Measurements from ENCODE around the gene ABCC10.
"Not testable (repeated sequence)": the region's sequence is repeated elsewhere in the genome, so short reads cannot be mapped to it uniquely, and the experiment has no call there.

ABCC10 gene, protein sequence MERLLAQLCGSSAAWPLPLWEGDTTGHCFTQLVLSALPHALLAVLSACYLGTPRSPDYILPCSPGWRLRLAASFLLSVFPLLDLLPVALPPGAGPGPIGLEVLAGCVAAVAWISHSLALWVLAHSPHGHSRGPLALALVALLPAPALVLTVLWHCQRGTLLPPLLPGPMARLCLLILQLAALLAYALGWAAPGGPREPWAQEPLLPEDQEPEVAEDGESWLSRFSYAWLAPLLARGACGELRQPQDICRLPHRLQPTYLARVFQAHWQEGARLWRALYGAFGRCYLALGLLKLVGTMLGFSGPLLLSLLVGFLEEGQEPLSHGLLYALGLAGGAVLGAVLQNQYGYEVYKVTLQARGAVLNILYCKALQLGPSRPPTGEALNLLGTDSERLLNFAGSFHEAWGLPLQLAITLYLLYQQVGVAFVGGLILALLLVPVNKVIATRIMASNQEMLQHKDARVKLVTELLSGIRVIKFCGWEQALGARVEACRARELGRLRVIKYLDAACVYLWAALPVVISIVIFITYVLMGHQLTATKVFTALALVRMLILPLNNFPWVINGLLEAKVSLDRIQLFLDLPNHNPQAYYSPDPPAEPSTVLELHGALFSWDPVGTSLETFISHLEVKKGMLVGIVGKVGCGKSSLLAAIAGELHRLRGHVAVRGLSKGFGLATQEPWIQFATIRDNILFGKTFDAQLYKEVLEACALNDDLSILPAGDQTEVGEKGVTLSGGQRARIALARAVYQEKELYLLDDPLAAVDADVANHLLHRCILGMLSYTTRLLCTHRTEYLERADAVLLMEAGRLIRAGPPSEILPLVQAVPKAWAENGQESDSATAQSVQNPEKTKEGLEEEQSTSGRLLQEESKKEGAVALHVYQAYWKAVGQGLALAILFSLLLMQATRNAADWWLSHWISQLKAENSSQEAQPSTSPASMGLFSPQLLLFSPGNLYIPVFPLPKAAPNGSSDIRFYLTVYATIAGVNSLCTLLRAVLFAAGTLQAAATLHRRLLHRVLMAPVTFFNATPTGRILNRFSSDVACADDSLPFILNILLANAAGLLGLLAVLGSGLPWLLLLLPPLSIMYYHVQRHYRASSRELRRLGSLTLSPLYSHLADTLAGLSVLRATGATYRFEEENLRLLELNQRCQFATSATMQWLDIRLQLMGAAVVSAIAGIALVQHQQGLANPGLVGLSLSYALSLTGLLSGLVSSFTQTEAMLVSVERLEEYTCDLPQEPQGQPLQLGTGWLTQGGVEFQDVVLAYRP (N-terminal part only)

DNA sequence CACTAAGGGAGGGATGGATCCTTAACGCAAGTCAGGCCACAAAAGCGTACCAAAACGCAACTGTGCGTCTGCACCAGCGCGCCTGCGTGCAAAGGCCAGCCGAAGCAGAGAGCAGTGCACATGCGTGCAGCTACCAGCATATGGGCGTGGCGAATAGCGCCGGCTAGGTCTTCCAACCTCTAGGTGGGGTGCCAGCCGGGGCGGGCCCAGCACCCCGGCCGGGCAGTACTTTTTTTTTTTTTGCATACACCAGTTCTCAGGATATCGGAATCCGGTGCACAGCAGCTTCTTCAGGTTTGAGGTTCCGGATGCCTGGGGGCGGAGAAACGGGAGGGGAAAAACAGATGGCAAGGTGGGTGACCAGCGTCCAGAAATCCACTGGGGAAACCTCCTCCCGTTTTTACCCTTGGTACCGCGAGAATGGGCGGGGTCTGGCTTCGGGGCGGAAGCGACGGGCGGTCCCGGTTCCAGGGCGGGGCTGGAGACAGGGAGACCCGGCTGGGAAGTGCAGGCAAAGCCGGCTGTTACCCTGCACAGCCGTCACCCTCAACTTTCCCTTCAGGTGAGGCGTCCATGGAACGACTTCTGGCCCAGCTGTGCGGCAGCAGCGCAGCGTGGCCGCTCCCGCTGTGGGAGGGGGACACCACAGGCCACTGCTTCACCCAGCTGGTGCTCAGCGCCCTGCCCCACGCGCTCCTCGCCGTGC, at the start of gene ABCC10:
TSS of gene ABCC10 (plus strand) at position 136 of the 706 bp plus-strand sequence. CDS start at position 574, 438 bp downstream.
- peak; percentile 82 to 94 for DNase-seq (ENCODE audit: extremely low read depth in 1 of 2, low read depth in 1 of 2)

DNA sequence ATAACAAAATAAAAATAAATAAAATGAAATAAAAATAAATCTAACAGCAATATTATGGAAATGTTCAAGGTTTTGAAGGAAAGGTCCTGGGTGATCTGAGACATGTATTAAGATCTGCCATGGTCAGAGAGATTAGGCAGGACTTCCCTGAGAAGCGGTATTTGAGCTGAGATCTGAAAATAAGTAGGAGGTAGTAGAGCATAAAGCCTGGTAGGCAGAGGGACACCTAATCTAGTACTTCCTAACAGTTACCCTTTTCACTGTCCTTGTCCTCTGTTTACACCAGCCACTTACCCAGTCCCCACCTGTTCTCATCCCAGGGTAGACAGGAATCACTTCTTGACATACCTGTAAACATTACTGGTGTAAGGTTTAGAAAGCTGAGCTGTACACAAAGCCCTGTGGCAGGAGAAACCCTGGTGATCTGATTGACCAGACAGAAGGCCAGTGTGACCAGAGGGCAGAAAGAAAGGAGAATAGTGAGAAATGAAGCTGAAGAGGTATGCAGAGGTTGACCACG, 49.6 kb upstream of the ABCC10 start:
- no peak for DNase-seq (ENCODE audit: extremely low read depth in 1 of 2, low read depth in 1 of 2)

DNA sequence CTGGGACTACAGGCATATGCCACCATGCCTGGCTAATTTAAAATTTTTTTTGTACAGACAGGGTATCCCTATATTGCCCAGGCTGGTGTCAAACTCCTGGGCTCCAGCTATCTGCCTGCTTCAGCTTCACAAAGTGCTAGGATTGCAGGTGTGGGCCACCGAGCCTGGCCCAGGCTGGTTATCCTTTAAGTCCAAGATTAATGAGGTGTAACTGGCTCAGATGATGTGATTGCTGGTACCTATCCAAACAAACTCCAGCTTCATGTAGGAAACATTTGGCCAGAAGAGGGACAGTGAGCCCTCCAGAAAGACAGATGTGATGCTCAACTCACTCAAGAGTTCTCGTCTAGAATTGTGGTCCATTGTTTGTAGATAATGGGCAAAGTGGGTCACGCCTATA, 48.7 kb upstream of the ABCC10 start:
- DNase-seq (ENCODE audit: extremely low read depth in 1 of 2, low read depth in 1 of 2) = no peak

DNA sequence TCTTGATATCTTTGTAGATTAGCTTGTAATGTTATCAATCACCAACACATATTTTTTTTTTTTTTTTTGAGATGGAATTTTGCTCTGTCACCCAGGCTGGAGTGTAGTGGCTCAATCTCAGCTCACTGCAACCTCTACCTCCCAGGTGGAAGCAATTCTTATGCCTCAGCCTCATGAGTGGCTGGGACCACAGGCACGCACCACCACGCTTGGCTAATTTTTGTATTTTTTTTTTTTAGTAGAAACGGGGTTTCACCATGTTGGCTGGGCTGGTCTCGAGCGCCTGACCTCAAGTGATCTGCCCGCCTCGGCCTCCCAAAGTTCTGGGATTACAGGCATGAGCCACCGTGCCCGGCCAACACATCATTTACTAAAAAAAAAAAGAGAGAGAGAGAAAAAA, 46.5 kb upstream of the ABCC10 start:
- not testable (repeated sequence) for DNase-seq (ENCODE audit: extremely low read depth in 1 of 2, low read depth in 1 of 2)

DNA sequence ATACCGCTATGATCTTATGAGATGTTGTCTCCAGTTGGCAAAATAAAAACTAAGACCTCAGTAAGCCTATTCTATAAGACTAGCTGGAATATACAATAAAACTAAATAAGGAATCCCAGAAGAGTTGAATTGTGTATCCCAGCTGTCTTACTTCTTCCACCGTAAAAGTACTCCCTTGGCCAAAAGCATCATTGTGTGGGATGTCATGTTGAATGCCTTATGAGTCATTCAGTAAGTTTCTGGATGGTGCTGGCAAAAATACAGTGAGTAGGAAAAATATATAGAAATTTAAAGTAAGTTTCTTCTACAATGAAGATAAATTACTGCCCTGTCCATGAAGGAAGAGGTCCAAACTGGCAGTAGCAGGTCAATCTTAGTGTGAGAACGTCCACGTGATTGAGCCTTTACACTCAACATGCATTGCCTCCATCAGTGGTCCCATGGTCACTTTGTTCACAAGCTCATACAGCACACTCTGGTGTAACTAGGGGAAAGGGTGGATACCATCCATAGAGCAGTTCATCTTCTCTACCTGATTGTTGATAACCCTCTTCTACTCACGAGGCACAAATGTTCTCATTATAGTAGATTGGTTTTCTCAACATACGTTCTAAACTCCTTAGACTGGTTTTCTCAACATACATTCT, 44.2 kb upstream of the ABCC10 start:
- no peak for DNase-seq (ENCODE audit: extremely low read depth in 1 of 2, low read depth in 1 of 2)

DNA sequence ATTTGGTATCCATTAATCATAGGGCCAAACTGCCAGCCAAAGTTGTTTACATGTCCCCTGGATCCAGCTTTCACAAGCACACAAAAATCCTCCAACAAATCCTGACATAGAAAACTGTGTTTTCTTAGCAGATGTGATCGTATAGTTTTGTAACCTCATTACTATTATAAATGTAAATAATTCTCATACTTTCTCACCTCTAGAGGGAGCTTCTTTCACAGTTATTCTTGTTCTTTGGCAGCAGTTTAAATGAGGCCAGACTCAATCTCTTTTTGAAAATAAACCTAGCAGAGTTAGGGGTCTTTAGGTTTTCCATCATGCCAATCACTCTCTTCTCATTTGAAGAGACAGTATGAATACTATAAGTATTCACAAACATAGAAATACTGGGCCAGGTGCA, 40.8 kb upstream of the ABCC10 start:
- DNase-seq (ENCODE audit: extremely low read depth in 1 of 2, low read depth in 1 of 2) = no peak

DNA sequence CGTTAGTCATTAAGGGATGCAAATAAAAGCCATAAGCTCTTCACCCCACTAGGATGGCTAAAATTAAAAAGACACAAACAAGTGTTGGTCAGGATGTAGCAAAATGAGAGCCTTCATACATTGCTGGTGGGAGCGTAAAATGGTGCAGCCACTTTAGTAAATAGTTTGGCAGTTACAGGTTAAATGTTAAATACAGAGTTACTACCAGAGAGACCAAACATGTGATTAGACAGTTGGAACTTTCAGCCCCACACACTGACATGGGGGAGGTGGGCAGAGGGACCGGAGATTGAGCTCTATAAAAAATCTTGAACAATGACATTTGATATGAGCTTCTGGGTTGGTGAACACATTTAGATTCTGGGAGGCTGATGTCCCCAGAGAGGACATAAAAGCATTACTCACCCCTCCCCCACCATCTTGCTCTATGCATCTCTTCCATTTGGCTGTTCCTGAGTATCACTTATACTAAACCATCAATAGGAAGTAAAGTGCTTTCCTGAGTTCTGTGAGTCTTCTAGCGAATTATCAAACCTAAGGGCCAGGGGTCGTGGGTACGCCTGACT, 37.5 kb upstream of the ABCC10 start:
- DNase-seq (ENCODE audit: extremely low read depth in 1 of 2, low read depth in 1 of 2) = no peak

DNA sequence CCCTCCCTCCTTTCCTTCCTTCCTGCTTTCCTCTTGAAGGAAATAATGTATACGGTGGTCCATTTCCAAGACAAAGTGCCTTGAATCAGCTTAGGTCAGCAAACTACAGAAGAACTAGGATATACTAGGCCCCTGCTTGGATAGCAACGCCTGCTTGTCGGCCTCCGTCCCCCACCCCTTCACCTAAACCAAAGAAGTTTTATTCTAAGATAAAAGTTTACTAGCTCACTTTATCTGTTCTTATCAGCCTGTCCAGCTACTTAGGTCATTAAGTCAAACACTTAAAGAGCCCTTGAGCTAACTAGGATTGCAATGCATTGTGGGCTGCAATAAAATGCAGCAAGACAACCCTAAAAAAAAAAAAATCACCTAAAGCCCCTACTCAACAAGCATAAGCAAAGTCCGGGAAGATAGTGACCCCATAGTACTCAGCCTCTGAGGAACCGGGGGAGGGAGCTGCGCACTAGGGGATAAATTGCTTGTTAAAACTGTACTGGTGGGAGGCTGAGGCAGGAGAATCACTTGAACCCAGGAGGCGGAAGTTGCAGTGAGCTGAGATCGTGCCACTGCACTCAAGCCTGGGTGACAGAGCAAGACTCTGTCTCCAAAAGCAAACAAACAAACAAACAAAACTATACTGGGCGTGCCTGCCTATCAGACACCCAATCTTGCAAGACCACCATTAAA, 36.4 kb upstream of the ABCC10 start:
- DNase-seq (ENCODE audit: extremely low read depth in 1 of 2, low read depth in 1 of 2) = not testable (repeated sequence)

DNA sequence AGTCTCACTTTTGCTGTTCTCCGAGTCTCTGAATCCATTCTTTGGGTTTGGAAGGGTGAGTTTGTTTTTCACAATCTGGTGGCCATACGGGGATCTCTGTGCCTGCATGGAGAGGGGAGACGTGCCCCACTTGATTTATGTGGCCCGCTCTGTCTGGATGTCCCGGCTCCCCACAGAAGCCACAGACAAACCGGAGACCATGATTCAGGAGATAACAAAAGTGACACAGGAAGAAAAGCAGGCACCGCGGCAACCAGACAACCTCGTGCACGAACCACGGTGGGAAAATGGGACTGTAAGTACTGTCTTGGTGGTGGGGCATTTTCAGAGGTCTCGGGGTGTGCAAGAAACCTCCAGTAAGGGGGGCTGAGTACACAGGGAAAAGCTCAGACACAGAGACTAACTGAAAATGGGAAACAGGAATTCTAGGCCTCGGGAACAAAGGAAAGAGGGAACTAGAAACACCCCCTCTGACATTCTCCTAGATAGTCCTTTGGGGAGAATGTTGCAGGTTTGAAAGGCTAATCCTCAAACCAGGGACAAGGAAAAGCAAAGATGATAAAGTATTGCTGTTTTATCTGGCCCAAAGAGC, 35.8 kb upstream of the ABCC10 start:
- no peak for DNase-seq (ENCODE audit: extremely low read depth in 1 of 2, low read depth in 1 of 2)

DNA sequence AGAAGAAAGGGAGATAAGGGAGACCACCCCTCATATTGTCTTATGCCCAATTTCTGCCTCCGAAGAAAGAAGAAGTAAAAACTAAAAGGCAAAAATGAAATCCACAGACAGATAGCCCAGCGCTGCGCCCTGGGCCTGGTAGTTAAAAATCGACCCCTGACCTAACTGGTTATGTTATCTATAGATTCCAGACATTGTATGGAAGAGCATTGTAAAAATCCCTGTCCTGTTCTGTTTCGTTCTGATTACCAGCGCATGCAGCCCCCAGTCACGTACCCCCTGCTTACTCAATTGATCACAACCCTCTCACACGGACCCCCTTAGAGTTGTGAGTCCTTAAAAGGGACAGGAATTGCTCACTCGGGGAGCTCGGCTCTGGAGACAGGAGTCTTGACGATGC, 34.2 kb upstream of the ABCC10 start:
- not testable (repeated sequence) for DNase-seq (ENCODE audit: extremely low read depth in 1 of 2, low read depth in 1 of 2)

DNA sequence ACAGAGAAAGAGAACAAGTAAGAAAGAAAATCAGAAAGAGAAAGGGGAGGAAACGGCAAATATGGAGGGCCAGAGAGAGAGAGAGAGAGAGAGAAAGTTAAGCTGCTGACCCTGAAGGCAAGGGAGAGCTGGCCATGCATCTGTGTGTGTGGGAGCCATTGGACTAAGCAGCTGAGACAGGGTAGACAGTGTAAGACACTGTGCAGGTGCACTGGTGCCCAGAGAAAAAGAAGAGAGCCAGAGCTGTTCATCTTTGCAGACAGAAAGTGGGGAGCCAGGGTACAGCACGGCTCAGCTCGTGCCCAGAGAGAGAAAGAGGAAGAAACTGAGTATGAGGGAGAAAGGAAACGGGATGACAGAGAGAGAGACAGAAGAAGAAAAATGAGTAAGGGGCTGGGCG, 33.7 kb upstream of the ABCC10 start:
- no peak for DNase-seq (ENCODE audit: extremely low read depth in 1 of 2, low read depth in 1 of 2)

DNA sequence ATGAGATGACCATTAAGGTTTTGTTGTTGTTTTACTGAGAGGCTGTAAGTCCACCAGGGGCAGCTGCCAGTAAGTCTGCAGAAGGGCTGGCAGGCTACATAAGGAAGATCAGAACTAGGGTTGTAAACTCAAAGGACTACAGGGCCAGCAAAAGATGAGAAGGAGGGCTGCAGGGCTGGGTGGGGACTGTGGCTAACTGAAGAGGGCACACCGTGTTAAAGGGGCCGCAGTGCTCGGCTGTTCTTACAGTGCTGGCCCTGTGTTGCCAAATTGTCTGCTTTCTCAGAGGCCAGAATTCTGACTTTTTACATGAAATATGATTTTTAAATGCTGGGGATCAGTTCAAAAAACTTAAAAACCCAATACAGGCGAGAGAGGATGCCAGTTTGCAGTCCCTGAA, 32.4 kb upstream of the ABCC10 start:
- DNase-seq (ENCODE audit: extremely low read depth in 1 of 2, low read depth in 1 of 2) = no peak

DNA sequence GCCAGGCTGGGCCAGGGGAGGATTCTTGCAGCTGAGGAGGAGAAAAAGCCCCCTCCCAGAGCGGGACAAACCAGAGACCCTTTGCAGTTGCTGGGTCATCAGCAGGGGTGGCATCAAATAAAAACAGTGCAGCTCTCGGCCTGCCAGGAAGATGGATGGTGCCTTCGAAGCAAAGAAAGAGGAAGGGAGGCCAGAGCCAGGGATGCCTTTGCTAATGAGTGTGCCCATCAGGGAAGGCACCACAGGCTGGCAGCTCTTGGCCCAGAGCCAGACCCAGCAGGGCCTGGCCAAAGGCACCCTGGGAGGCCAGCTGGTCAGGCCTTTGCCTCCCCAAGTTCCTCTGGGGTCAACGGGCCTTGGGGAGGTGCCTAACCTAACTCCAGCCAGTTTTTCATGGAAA, 31.6 kb upstream of the ABCC10 start:
- DNase-seq (ENCODE audit: extremely low read depth in 1 of 2, low read depth in 1 of 2) = no peak

DNA sequence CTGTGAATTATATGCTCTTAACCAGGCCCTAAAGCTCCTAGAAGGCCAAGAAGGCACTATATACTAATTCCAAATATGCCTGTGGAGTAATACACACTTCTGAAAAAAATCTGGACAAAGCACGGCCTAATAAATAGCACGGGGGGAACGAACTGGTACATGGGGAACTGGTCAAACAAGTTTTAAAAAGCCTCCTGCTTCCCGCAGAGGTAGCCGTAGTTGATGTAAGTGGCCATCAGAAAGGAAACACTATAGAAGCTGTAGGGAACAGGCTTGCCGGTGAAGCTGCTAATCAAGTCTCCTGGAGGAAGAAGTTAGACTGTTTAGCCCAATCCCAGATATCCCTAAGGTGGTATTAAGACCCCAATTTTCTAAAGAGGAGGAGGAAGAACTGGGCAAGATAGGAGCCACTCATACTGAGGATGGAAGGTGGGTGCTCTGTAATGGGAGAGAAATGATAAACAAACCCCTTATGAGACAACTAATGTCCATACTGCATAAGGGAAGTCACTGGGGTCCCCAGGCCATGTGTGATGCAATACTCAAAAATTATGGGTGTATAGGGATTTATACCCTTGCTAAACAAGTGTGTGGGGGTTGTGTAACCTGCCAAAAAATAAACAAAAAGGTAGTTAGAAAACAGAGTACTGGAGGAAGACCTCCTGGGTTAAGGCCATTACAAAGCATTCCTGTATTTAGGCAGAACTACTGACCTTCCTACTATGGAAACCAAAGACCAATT, 30.8 kb upstream of the ABCC10 start:
- no peak for DNase-seq (ENCODE audit: extremely low read depth in 1 of 2, low read depth in 1 of 2)

DNA sequence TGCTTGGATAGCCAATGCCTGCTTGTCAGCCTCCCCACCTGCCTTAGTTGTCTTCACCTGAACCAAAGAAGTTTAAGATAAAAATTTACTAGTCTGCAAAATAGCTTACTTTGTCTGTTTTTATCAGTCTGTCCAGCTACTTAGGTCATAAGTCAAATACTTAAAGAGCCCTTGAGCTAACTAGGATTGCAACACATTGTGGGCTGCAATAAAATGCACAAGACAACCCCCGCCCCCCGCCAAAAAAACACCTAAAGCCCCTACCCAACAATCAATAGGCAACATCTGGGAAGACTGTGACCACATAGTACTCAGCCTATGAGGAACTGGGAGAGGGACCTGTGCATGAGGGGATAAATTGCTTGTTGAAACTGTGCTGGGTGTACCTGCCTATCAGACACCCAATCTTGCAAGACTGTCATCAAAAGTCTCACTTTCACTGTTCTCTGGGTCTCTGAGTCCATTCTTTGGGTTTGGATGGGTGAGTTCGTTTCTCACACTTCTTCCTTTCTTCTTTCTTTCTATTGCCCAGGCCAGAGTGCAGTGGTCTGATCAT, 27.3 kb upstream of the ABCC10 start:
- DNase-seq (ENCODE audit: extremely low read depth in 1 of 2, low read depth in 1 of 2) = no peak

DNA sequence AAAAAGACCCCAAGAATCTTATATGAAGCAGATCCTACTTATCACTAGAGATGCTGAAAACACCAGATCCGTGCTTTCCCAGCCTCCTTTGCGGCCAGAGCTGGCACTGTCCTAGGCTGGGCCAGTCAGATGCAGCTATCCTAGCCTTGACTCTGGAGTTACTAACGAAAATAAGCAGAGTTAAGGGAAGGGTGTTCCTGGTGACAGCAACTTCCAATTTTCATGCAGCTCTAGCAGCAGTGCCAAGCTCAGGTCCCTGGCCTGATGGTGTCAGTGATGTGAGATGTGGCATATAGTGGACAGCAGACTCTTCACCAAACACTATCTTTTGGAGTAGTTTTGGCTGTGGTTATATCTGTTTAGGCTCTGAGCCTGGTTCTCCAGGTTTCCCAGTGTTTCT, 25.6 kb upstream of the ABCC10 start:
- DNase-seq (ENCODE audit: extremely low read depth in 1 of 2, low read depth in 1 of 2) = no peak

DNA sequence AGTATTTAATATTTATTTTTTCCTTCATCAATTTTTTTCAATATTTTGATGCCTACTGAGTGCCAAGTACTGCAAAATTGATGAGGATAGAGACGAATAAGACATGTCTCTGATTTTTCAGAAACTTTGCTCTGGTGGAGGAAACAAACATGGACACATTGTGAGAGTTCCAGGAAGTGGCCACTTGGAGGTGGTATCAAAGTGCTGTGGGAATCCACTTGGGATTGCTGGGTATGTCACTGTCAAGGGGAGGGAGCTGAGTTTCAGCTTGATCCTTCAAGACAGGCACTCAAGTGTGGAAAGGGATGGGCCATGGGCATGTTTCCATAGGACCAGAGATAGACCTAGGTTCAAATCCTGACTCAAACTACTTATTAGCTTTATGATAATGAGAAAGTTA, 24.5 kb upstream of the ABCC10 start:
- DNase-seq (ENCODE audit: extremely low read depth in 1 of 2, low read depth in 1 of 2) = no peak

DNA sequence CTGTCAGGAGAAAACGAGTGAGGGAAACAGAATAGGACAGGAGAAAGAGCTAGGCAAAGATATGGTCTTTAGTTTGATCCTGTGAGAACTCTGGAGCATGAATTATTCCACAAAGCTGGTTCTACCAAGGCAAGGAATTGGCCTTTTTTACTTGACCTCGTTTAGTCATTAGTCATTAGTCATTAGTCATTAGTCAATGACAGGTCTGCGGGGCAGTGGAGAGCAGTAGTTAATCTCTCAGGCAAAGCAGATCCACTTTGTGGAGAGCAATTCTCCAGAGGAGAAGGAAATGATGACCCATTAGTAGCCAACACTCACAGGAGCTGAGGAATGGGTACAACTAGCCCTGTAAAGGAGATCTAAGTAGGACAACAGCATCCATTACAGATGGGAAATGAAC, 22.0 kb upstream of the ABCC10 start:
- DNase-seq (ENCODE audit: extremely low read depth in 1 of 2, low read depth in 1 of 2) = no peak
